ENCODE measurements around the gene DNM1. TPM values are rescaled to one million over a fixed set of nuclear protein-coding genes. Genes with fewer than 3 reads are reported as not detected.

DNM1 gene
- polyA plus RNA-seq, 1 of the 3 experiments (the other 2 are of a cell fraction), result 35.7 TPM

GRCh38 chr9:128167209-128167608 lies 36.0 kb upstream of the DNM1 start (continued):
- TF ChIP-seq, protein P1, sequence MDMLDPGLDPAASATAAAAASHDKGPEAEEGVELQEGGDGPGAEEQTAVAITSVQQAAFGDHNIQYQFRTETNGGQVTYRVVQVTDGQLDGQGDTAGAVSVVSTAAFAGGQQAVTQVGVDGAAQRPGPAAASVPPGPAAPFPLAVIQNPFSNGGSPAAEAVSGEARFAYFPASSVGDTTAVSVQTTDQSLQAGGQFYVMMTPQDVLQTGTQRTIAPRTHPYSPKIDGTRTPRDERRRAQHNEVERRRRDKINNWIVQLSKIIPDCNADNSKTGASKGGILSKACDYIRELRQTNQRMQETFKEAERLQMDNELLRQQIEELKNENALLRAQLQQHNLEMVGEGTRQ (IDR thresholded peaks at IDR 0.05; ENCODE audit: borderline replicate concordance, low read depth, low read length), result no peak

DNA sequence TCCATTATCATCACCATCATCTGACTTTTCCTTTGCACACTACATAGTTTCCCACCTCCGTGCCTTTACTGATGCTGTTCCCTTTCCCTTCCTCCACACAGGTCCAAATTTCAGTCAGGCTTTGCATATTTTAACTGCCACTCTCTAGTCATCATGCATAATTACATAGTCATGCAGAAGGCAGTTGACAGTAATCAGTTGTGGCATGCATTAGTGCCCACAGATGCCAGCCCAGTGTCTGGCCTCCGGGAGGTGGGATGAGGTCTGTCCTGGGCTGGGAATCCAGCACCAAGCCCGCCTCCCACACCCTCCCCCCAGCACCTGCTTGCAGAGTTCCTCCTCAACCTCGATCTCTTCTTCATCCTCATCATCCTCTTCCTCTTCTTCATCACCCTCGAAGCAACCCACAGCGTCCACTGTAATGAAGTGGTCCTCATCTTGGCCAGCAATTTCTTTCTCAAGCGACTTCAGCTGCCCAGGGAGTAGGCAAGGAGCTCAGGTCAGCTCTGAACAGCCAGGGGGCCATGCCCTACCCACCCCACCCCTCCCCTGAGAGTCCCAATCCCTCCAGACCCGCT lies 34.4 kb upstream of the DNM1 start:
- peaks cover 12% of the 10 kb centered on the region for H3F3A ChIP-seq (replicated peaks; ENCODE audit: insufficient read depth)
- peaks cover 10 to 45% of the 10 kb centered on the region in 2 experiments for H3K36me3 ChIP-seq (replicated peaks in 1 of 2; ENCODE audit: control insufficient read depth in 1 of 2, insufficient read depth in 2 of 2, low read length in 1 of 2)
- H4K20me1 ChIP-seq (ENCODE audit: insufficient read depth), result no peaks in the 10 kb centered on the region
- no peaks in the 10 kb centered on the region for H3K27me3 ChIP-seq (ENCODE audit: insufficient read depth)
- no peaks in the 10 kb centered on the region; a peak in 1 of 4 replicates for H3K4me1 ChIP-seq (ENCODE audit: control insufficient read depth in 1 of 2, insufficient read depth in 2 of 2, low read depth in 1 of 2, low read length in 1 of 2)
- 63% methylated on average over 8 of the region's 8 CpGs for WGBS (ENCODE audit: low lambda C conversion rate)
- ChIA-PET CTCF (interaction anchor here (1.0 kb wide), 1 partner anchor 51 kb away, joined by 5 read pairs; no protein-coding TSS in a partner anchor), POLR2A (no interaction called here)
- no peak overlapping the region for H3K27ac ChIP-seq (ENCODE audit: low read depth in 2 of 2, low read length in 1 of 2)
- H2AFZ ChIP-seq (ENCODE audit: low read depth), result no peak overlapping the region
- H3K9me2 ChIP-seq, result no peaks in the 10 kb centered on the region
- TF ChIP-seq RXRA (IDR thresholded peaks at IDR 0.05; ENCODE audit: borderline replicate concordance, low read depth), result no peak
- TF ChIP-seq USF1 (IDR thresholded peaks at IDR 0.05; ENCODE audit: borderline replicate concordance, low read depth), result no peak
- TF ChIP-seq PBX3 (IDR thresholded peaks at IDR 0.05), result peak; percentile 79
- TF ChIP-seq, protein P1 (IDR thresholded peaks at IDR 0.05; ENCODE audit: borderline replicate concordance, low read depth, low read length), result no peak
- 0 out of 2 replicates have a peak, but pooled peaks have one; percentile 37 for TF ChIP-seq TCF12 (IDR thresholded peaks at IDR 0.05)
- TF ChIP-seq, protein P2, sequence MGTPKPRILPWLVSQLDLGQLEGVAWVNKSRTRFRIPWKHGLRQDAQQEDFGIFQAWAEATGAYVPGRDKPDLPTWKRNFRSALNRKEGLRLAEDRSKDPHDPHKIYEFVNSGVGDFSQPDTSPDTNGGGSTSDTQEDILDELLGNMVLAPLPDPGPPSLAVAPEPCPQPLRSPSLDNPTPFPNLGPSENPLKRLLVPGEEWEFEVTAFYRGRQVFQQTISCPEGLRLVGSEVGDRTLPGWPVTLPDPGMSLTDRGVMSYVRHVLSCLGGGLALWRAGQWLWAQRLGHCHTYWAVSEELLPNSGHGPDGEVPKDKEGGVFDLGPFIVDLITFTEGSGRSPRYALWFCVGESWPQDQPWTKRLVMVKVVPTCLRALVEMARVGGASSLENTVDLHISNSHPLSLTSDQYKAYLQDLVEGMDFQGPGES (IDR thresholded peaks at IDR 0.05; ENCODE audit: low read depth, low read length), result no peak
- TF ChIP-seq RFX5 (IDR thresholded peaks at IDR 0.05; ENCODE audit: low read length), result no peak
- TF ChIP-seq GABPA (IDR thresholded peaks at IDR 0.05; ENCODE audit: low read depth), result no peak
- no peak for TF ChIP-seq TEAD4 (IDR thresholded peaks at IDR 0.05; ENCODE audit: borderline replicate concordance, insufficient read depth)
- no peak overlapping the region for H3K4me3 ChIP-seq (ENCODE audit: low read depth in 2 of 2, low read length in 1 of 2)
- no peaks in the 10 kb centered on the region; the same call in 1 of the 2 replicates for H3K79me2 ChIP-seq (ENCODE audit: insufficient read depth)
- H3K9ac ChIP-seq, result no peak overlapping the region
- DNase-seq, result no peak
- H3K9me3 ChIP-seq, result no peaks in the 10 kb centered on the region
- H3K4me2 ChIP-seq, result no peak overlapping the region

Measured in SK-N-SH (cell line).